ENCODE results near the gene CCS.
"Not testable (repeated sequence)": the region's sequence is repeated elsewhere in the genome, so short reads cannot be mapped to it uniquely, and the experiment has no call there.

CCS gene

GRCh38 chr11:66638177-66639065, 45.4 kb downstream of the CCS start, which contains the start of gene RBM4:
RBM4 (plus strand) TSS chr11:66638703; CDS start chr11:66639712, 1,009 bp downstream.
- no peak for TF ChIP-seq CTCF (IDR thresholded peaks at IDR 0.05; ENCODE audit: insufficient read depth, low read depth, low read length, missing control alignments)
- peak within 1 kb of the TSS; percentile 97 for H3K4me3 ChIP-seq (ENCODE audit: low read depth, low read length)
- DNase-seq (ENCODE audit: low read depth), result peak; percentile 100

- DNase-seq (ENCODE audit: low read depth), result peak; percentile 52
- peak overlapping the region; percentile 97 for H3K4me3 ChIP-seq (ENCODE audit: low read depth, low read length)
- peak; percentile 6 for TF ChIP-seq CTCF (IDR thresholded peaks at IDR 0.05; ENCODE audit: insufficient read depth, low read depth, low read length, missing control alignments)
Measured at GRCh38 chr11:66639066-66639813, 46.3 kb downstream of the CCS start.

GRCh38 chr11:66639814-66640340, 46.9 kb downstream of the CCS start:
- not testable (repeated sequence) for DNase-seq (ENCODE audit: low read depth)
- H3K4me3 ChIP-seq (ENCODE audit: low read depth, low read length), result peak overlapping the region; percentile 97

GRCh38 chr11:66641834-66642233, 48.8 kb downstream of the CCS start:
- peak overlapping the region; percentile 97 for H3K4me3 ChIP-seq (ENCODE audit: low read depth, low read length)
- no peak for TF ChIP-seq CTCF (IDR thresholded peaks at IDR 0.05; ENCODE audit: insufficient read depth, low read depth, low read length, missing control alignments)
- DNase-seq (ENCODE audit: low read depth), result no peak

GRCh38 chr11:66643745-66644437, 50.9 kb downstream of the CCS start:
- TF ChIP-seq CTCF (IDR thresholded peaks at IDR 0.05; ENCODE audit: insufficient read depth, low read depth, low read length, missing control alignments), result no peak
- DNase-seq (ENCODE audit: low read depth), result no peak

GRCh38 chr11:66646828-66647227, 53.8 kb downstream of the CCS start:
- TF ChIP-seq CTCF (IDR thresholded peaks at IDR 0.05; ENCODE audit: insufficient read depth, low read depth, low read length, missing control alignments), result no peak
- DNase-seq (ENCODE audit: low read depth), result no peak
- H3K4me3 ChIP-seq (ENCODE audit: low read depth, low read length), result no peak overlapping the region

More at GRCh38 chr11:66643745-66644437, 50.9 kb downstream of the CCS start:
- H3K4me3 ChIP-seq (ENCODE audit: low read depth, low read length), result no peak overlapping the region

All from GM12865 (cell line).